ENCODE measurements around the gene NEMP1.

Gene NEMP1

GRCh38 chr12:57111031-57111734 is 32.6 kb upstream of the NEMP1 start, which contains the start of gene STAT6:
Gene STAT6 (minus strand): TSS chr12:57111362. CDS start chr12:57108278, 3,084 bp downstream.
- no peak for TF ChIP-seq CTCF (conservative IDR thresholded peaks at IDR 0.05; ENCODE audit: control insufficient read depth, insufficient read depth, low read depth, low read length)
- DNase-seq (ENCODE audit: low read depth), result peak; percentile 87
- peak within 1 kb of the TSS; percentile 92 for H3K4me3 ChIP-seq (ENCODE audit: control insufficient read depth, low read depth, low read length)

- DNase-seq (ENCODE audit: low read depth), result peak; percentile 40
- no peak for TF ChIP-seq CTCF (conservative IDR thresholded peaks at IDR 0.05; ENCODE audit: control insufficient read depth, insufficient read depth, low read depth, low read length)
- H3K4me3 ChIP-seq (ENCODE audit: control insufficient read depth, low read depth, low read length), result peak overlapping the region; percentile 92
Measured at GRCh38 chr12:57110104-57111030, 31.8 kb upstream of the NEMP1 start.

DNA sequence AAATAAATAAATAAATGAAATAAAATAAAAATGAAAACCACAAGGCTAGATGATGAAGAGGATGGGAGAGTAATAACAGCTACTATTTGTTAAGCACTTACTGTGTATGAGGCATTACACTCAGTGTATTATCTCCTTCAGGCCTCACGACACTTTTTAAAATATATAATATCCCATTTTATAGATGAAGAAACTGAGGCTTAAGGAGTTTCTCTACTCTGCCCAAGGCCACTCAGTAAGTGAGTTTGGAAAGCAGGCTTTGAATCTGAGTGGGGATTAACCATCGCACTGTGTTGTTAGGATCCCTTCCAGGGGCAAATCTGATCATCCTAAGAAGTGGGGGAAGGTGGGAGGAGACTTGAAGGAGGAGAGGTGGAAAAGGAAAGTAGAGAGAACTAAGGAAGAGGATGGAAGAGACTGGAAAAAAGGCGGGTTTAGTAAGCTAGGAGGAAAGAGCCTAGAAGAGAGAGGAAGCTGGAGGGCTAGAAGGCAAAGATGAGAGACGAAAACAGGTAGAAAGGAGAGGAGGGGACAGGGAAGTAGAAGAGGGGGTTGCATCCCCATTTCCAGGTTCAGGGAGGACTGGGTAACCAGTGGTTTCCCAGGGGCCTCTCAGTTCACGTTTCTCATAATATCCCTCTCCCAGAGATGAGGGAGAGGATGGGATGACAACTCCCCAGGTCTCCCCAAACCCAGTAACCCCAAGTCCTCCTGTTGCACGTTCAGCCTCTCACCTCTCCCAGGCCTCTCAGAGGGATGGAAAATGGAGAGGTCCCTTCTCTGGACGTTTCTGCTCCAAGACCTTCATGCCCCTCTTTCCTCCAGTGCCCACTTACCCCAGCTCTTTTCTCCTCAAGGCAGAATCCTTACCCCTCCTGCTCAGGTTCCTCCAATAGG is 30.9 kb upstream of the NEMP1 start:
- TF ChIP-seq CTCF (conservative IDR thresholded peaks at IDR 0.05; ENCODE audit: control insufficient read depth, insufficient read depth, low read depth, low read length), result no peak
- no peak for DNase-seq (ENCODE audit: low read depth)
- H3K4me3 ChIP-seq (ENCODE audit: control insufficient read depth, low read depth, low read length), result peak overlapping the region; percentile 92

DNA sequence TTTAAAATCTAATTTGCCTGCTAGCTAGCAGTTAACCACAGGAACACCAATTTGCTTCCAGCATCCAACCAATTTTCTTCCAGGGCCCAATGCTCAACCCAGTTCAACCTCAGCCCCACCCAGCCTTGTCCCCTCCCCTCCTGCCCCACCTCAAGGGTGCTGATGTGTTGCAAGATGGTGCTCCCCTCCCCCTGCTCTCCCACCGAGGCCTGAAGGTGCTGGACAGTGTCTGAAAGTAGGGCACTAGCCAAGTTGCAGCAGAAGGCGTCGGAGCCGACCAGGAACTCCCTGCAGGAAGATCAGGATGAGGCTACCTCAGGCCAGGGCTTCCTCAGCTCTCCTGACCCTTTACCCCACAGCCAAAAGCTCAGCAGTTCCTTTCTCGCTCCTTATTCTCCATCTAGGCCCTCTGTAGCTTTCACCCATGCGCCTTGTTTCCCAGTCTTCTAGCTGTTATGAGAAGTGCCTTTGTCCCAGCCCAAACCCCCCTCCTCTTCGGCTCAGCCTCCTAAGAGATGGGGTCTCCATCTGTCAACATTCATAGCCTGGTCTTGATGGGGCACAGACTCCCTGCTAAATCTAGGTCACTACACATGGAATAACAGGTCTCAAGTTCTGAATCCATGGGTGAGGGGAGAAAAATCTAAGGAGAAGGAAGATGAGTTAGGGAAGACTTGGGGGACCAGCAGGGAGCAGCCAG is 29.0 kb upstream of the NEMP1 start:
- DNase-seq (ENCODE audit: low read depth), result no peak
- no peak for TF ChIP-seq CTCF (conservative IDR thresholded peaks at IDR 0.05; ENCODE audit: control insufficient read depth, insufficient read depth, low read depth, low read length)
- H3K4me3 ChIP-seq (ENCODE audit: control insufficient read depth, low read depth, low read length), result no peak overlapping the region

- no peak for DNase-seq (ENCODE audit: low read depth)
- no peak overlapping the region for H3K4me3 ChIP-seq (ENCODE audit: control insufficient read depth, low read depth, low read length)
- no peak for TF ChIP-seq CTCF (conservative IDR thresholded peaks at IDR 0.05; ENCODE audit: control insufficient read depth, insufficient read depth, low read depth, low read length)
Measured at GRCh38 chr12:57106021-57106708, 27.6 kb upstream of the NEMP1 start.
